HG02840 (cell line): ENCODE data around the gene HS6ST3.
"Not testable (repeated sequence)": the region's sequence is repeated elsewhere in the genome, so short reads cannot be mapped to it uniquely, and the experiment has no call there.

ENCODE experiments used
- ATAC-seq: cut with Tn5 transposase; IDR thresholded peaks from one replicate; pipeline ENCODE4 v1.9.1; 2021; ENCODE audit warnings: mild to moderate bottlenecking, moderate library complexity, moderate number of reproducible peaks; ENCODE audit not compliant: unreplicated experiment, low FRiP score

HS6ST3 gene

DNA sequence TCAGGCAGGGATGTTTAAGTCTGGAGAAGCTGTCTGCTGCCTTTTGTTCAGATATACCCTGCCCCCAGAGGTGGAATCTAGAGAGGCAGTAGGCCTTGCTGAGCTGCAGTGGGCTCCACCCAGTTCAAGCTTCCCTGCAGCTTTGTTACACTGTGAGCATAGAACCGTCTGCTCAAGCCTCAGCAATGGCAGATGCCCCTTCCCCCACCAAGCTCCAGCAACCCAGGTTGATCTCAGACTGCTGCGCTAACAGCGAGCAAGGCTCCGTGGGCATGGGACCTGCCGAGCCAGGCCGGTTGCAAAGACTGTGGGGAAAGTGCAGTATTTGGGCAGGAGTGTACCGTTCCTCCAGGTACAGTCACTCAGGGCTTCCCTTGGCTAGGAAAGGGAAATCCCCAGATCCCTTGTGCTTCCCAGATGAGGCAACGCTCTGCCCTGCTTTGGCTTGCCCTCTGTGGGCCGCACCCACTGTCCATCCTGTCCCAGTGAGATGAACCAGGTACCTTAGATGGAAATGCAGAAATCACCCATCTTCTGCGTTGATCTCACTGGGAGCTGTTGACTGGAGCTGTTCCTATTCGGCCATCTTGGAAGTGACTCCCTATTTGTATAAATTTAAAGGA lies 434.6 kb downstream of the HS6ST3 start:
- not testable (repeated sequence) for ATAC-seq

DNA sequence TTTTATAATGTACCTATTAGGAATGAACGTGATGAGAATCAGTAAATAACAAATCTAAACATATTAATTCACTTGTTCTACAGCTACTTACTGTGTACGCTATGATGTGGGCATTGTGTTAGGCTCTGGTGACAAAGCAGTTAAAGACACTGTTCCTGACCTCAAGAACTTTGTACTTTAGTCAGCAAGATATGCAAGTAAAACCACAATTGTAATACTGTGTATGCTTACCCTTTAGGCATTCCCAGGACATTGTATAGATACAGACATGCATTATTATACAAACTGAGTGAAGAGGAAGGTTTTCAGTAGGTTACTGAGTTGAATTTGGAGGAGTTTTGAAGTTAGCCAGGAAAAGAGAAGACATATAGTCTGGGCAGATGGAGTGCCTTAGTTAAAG lies 435.8 kb downstream of the HS6ST3 start:
- ATAC-seq, result no peak

DNA sequence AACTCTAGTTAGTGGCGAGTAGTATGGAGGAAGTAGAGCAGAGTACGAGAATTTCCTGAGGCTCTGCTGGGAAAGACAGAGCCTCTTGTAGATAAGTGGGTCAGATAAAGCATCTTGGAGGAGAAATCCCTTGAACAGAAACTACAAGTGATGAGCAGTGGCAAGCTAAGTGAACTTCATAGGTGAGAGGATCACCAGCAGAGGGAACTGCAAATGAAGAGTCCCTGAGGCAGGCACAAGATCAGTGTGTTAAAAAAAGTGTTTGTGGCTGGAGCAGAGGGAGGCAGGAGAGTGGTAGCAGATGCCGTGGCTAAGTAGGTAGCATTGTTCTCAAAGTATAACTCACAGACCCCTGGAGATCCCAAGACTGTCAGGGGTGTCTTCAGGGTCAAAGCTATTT lies 437.6 kb downstream of the HS6ST3 start:
- no peak for ATAC-seq

DNA sequence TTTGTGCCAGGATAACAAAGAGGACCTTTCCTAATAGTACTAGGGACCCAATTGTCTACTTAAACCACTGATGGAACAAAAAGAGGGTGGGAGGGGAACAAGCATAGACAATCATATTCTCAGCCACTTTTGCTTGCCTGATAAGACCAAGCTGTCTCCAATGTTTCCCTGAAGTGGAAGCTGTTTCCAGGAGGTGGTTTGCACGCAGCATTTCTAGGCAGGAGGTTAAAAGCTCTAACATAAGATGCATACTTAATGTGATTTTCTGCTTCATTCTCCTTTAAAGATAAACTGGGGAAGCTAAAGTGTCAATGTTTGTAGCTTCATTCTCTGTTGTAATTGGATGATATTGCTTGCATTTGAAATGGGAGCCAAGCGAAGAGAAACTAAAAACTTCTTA lies 442.9 kb downstream of the HS6ST3 start:
- no peak for ATAC-seq

DNA sequence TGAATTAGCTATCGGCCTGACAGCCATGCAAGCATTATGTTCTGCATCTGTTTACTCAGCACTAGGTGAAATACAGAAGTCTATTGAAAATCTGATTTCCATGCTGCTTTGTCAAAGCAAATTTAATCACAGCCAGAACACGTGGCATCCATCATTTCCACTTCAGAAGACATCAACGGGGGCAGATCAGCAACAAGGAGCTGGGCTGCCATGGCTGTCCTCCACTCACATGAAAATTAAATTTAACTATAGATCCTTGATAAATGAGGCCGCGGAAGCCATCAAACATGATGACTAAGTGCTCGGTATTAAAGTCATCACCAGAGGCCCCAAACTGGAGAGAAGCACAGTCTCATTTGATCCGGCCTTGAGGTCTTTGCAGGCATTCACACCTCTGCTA lies 443.5 kb downstream of the HS6ST3 start:
- no peak for ATAC-seq

DNA sequence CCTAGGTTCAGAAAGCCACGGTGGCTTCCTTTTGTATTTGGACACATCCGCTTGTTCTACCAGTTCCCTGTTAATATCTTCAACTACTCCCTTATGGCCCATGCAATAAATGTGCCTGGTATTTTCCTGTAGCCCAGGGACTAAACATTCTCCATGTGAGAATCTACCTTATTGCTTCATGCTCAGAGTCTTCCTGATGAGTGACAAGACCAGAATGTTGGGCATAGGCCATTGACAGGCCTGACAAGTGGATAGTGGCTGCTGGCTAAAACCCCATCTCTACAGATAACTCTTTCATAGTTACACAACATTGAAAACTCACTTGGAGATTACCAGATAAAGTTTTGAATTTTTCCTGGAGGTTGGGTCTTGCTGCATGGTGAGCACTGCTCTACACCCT lies 449.9 kb downstream of the HS6ST3 start:
- no peak for ATAC-seq

DNA sequence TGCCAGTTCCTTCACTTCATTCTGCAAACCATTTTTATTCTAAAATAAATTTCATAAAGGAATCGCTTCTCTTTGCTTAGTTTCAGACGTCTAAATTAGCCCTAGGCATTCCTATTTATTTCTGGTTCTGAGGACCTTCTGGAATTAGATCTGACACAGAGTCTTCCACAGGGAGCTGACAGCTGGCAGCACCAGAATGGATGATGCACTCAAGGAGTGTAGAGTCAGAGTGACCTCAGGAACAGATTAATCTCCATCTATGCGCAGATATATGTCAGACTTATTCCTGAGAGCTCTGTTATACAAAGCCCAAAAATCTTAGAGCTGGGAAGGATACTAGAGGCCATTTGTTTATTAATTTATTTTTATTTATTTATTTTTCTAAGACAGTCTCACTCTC lies 450.8 kb downstream of the HS6ST3 start:
- ATAC-seq, result no peak

DNA sequence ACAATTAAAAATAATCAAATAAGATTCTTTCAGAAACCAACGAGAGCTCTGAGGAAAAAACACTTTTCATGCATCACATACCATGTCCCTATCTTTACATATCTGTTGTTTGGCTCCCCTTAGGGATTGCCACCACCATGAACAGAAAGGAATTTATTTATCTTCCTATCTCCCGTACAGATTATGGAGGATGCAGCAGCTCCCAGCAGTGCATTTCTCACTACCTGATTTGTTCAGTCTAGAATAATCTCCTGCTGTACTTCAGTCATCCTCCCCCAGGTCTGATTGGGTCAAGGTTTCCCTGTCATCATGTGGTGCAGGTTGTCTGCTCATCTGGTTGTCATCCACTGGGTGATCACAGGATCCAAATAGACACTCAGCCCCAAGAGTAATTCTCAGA lies 453.1 kb downstream of the HS6ST3 start:
- ATAC-seq, result no peak

DNA sequence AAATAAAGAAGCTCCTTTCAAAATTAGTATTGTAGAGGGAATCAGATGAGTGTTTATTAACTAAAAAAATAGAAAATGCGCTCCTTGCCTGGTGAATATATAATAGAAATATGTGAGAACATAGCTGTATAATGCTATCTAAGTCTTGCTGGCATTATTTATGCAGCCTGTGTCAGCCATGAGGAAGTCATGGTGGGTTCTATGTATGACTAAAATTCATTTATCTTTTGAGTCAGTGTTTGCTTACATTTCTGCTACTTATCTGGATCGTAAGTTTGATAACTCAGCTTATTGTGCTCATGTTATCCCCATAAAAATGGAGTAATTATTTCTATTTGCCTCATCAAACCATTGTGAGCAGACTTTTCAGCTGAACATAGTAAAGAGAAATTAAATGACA lies 455.1 kb downstream of the HS6ST3 start:
- ATAC-seq, result no peak

DNA sequence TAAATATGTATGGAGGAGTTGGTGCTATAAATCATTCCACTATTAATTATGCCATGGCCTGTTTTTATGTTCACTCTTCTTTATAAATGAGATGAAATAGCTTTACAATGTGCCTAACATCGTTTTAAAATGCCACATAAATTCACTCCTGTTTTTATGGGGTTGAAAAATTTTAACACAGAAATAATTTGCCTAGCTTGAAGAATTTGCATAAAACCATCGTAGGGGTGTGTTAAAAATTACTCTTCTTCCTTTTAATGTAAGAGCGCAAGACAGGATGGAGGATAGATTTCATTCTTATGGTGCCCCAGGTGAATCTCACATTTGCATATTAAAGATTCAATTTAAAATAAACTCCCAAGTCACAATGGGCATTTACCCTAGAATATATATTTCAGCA lies 456.6 kb downstream of the HS6ST3 start:
- no peak for ATAC-seq

DNA sequence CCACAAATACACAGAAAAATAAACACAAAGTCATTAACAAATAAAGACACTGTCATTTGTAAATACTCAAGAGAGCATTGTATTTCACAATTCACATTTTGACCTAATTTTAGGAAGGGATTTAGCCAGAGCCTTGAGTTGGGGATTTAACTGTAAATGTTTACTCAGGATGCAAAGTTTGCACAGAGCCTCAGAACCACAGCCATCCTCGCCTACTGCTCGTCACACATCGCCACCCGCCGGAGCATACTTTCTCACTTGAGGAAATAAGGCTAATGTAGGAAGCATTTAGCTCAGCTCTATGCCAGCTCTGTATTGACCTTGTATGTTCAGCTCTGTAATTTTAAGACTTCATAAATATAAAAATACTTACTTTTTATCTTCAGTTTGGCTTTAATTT lies 461.6 kb downstream of the HS6ST3 start:
- ATAC-seq, result no peak

DNA sequence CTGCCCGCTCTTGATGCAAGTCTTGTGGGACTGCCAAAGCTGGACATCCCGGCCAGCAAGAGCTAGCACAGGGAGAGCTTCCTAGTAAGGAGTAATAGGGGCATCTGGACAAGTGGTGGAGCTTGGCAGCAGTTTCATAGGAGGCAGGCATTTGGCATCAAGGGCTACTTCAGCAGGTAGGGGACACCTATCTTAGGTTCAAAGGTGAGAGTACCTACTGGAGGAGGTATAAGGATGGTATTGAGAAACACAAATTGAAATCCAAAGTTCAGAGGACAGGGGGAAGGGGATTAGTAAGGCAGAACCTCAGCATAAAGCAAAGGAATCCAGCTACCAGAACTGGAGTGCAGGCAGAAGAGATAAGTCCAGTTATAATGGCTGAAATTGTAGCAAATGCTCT lies 462.7 kb downstream of the HS6ST3 start:
- ATAC-seq, result no peak

DNA sequence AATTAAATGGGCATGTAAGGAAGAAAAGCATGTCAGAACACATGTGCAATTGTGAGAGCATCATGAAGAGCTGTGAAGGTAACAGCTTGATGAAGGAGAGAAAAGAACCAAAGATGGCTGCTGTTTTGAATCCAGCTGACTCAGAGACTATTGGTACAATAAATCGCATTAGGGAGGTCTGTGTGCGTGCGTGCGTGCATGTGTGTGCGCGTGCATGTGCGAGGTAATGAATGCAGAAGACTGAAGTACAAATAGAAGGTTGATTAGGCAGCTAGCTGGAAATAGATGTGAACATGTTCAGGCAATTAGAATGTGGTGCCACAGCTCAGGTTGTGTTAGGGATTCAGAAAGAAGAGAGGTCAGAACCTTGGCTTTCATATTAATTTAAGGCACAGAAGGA lies 463.9 kb downstream of the HS6ST3 start:
- no peak for ATAC-seq

DNA sequence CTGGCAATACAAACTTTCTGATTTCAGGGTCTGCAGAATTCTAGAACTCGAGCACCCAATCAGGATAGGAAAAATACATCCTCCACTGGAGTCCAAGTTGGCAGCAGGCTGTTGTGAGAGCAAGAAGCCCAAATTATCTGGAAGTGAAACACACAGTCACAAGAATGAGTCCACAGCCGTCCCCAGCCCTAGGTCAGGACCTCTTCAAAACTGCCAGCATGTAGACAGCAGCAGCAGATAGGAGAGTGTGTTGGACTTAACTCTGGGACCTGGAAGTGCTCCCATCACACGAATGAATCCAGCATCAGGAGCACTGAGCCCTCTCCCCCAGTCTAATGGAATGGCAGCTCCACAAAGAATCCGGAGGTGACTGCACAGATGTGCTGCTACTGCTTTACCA lies 483.7 kb downstream of the HS6ST3 start:
- ATAC-seq, result no peak

DNA sequence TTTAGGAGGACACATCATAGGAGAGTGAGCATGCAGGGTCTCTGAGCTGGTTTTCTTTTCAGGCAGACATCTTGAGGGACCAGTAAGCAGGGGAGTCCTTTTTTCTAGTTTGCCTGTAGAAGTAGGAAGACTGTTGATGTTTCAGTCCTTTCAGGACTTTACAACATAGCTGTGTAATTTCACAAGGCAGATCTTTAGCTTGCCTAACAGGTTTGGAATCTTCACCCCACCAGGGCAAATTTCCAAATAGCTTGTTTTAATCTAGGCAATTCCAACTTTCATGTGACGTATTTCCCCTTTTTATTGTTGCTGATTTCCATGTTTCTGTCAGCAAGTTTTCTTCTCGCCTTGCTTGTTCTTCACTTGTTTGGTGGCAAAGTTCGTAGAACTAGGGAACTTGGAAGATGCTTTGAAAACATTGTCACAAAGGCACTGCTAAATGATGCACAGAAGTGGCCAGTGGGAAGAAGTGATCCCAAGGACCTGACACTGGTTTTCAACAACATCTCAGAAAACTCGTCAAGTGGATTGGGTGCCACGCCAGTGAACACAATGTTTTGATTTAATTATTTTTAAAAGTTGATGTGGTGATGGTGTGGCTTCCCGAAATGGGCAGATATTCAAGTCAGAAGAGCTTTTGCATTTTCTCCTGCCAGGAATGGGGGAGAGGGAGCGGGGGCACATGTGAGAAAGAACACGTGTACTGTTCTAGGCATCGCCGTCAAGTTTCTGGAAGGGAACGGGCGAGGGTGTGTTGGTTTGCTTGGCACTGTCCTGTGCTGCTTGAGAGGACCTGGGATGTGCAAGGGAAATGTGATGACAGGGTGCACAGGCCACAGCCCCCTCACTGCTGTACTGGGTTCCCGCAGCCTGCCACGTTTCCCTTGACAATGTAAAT lies 485.8 kb downstream of the HS6ST3 start:
- ATAC-seq, result no peak

DNA sequence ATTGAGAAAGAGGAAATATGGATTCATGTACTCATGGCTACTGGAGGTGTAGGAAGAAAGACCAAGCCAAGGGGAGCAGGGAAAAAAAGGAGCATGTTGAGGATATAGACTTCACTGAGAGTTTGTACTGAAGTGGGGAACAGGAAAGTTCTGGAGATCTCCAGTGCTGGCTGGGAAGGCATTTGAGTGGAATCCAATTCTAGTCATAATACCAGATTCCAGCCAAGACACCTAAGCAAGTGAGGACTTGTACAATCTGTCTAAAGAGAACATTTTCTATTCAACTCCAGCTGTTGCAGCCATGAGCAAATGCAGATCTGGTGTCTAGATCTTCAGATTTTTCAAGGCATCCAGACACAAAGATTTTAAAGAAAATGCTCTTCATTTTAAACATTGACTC lies 491.8 kb downstream of the HS6ST3 start:
- no peak for ATAC-seq

DNA sequence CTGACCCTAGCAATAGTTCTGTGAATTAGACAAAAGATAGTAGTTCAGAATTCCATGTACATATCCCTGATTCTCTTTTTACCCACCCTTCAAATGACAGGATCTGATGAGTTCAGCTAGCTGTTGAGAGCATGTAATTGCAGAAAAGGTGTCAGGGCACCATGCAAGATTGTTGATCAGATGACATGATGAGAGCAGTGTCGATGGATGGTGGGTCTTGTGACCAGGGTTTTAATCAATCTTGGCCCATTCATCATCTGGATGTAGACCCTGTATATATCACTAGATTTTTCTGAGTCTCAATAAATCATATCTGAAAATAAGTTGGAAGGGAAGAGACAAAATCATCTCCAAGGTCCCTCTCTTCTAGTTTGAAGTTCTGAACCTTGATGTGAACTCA lies 525.3 kb downstream of the HS6ST3 start:
- ATAC-seq, result no peak

DNA sequence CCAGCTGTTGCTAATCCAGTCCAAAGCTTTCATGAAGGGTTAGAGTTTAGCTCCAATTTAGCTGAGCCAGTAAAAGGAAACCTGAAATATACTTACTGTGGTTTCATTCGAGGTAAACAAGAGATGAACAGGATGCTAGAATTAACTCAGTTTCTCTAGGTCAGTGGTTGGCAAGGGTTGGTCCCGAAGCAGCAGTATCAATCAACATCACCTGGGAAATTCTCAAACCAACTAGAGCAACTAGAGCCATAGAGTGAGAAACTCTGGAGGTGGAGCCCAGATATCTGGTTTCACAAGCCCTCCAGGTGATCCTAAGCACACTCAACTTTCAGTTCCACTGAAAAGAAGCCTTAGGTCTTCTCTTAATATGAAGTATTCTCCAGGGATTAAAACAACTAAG lies 527.6 kb downstream of the HS6ST3 start:
- no peak for ATAC-seq

DNA sequence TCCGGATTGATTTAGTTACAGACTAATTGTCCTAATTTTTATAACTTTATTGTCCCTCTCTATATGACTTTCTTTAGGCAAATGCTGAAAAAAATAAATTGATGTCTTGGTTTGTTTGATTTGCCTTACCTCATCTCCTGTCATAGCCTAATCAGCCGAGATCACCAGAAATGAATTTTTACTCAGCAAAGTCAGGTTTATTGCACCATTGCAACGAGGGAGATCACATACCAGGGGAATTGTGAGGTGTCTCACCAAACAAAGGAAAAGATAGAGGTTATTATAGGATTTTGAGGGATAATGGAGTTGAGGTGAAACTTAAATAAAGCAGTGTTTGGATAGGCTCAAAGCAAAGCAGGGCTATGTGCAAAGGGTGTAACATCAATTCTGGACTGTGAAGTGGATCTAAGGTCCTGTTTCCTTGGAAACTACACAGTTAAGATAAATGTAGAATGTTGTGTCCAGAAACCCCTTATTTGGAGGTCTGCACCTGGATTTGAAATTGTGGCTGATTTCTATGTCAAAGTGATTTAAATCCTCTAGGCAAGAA lies 531.8 kb downstream of the HS6ST3 start:
- ATAC-seq, result no peak

DNA sequence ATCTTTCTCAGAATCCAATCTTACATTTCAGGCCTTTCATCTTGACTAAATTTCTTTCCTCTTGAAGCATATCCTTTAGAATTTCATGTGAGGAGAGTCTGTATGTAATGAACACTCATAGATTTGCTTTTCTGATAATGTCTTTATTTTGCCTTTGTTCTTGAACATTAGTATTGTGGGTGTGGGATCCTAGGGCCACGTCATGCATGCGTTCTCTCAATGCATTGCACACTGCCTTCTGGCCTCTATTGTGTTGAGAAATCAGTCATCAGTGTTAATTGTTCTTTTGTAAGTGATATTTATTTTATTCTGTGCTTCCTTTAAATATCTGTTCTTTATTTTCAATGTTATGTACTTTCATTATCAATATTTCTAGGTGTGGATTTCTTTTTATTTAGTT lies 539.4 kb downstream of the HS6ST3 start:
- ATAC-seq, result no peak

DNA sequence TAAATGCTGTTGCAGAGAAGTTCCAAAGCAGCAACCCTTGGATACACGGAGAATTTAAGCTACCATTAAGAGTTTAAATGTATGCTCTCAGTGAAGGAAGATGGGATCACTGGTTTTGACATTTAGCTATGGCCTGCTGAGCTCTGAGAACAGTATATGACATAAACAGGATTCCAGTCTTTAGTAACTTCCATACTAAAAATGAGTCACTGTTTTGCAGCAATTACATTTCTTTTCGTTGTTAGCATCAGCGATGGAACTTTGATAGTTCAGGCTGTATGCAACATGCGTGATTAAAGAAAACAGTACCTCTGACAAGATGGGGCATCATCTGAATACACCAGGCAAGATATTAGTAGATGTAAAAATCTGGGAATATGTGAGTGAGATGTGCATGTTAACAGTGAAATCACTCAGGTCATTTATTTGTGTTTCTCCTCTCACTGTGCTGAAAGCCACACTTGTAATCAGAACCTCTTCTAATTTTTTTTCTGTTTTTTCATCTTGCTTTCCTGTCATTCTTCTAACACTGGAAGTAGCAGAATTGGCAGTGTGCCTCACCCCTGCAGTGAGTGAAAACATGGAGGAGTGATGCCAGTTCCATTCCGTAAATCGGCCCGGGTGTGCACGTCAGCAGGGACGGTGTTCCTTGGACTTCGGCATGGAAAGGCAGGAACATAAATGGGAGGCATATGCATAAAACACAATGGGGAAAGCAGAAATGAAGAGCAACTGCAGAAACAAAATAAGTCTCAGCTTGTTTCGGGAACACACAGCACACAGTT lies 542.8 kb downstream of the HS6ST3 start:
- no peak for ATAC-seq
